H1 (cell line): ENCODE results near the gene OTOP1. TPM values are rescaled to one million over a fixed set of nuclear protein-coding genes. Genes with fewer than 3 reads are reported as not detected.

Source experiments
- CTCF ChIA-PET: fragments of 300-600 bp; sonication (Branson Sonifier 250); formaldehyde crosslinking; loops from one replicate; lab custom pipeline; 2021; ENCODE audit not compliant: partially characterized antibody; lab: Charles Lee
- POLR2A ChIA-PET: fragments of 300-600 bp; sonication (Branson Sonifier 250); formaldehyde crosslinking; loops from one replicate; lab custom pipeline; 2021; ENCODE audit warnings: inconsistent platforms; ENCODE audit not compliant: partially characterized antibody; lab: Charles Lee
- DNase-seq, 2 experiments: peaks; one replicate each; pipeline versions ENCODE4 v3.0.0 to v3.0.0-alpha.2; 2010 to 2022; ENCODE audit warnings: low spot score in 2 of 2, low read depth in 1 of 2, mixed read lengths in 1 of 2
- FAIRE-seq: peaks from 2 replicates; lab custom pipeline; 2011; peaks lifted over from hg19 to GRCh38; lab: Jason Lieb, UNC
- H2AFZ ChIP-seq: 2 replicates; pipeline ENCODE4 v1.8.1; 2012; ENCODE audit warnings: low read length, inconsistent platforms
- H2AK5ac ChIP-seq: 2 replicates; pipeline ENCODE4 v1.6.1; 2013; ENCODE audit warnings: low read depth, low read length
- H2BK120ac ChIP-seq: replicated peaks from 2 replicates; pipeline ENCODE3; 2013; ENCODE audit warnings: low read depth, low read length, inconsistent platforms
- H2BK12ac ChIP-seq: 2 replicates; pipeline ENCODE4 v1.6.1; 2013; ENCODE audit warnings: low read depth, low read length
- H2BK15ac ChIP-seq: 2 replicates; pipeline ENCODE4 v1.6.1; 2013; ENCODE audit warnings: low read length
- H2BK20ac ChIP-seq: 2 replicates; pipeline ENCODE4 v1.6.1; 2013; ENCODE audit warnings: low read length
- H2BK5ac ChIP-seq: 2 replicates; pipeline ENCODE4 v1.6.1; 2013; ENCODE audit warnings: low read depth, low read length
- H3K14ac ChIP-seq: 2 replicates; pipeline ENCODE4 v1.6.1; 2013; ENCODE audit warnings: inconsistent platforms; ENCODE audit not compliant: insufficient read length
- H3K18ac ChIP-seq: 2 replicates; pipeline ENCODE4 v1.6.1; 2013; ENCODE audit warnings: low read length; ENCODE audit errors: extremely low read depth
- H3K23ac ChIP-seq: 2 replicates; pipeline ENCODE4 v1.6.1; 2013; ENCODE audit warnings: inconsistent platforms; ENCODE audit not compliant: insufficient read length
- H3K23me2 ChIP-seq: 2 replicates; pipeline ENCODE4 v1.6.1; 2013; ENCODE audit warnings: low read depth, low read length
- H3K27ac ChIP-seq: 2 replicates; pipeline ENCODE4 v1.6.1; 2011; ENCODE audit warnings: low read depth, low read length, inconsistent platforms
- H3K27me3 ChIP-seq, 4 experiments: replicated peaks in 1 of 4; 1 replicate in 1 of 4; 2 replicates in 3 of 4; pipeline versions ENCODE4 v1.6.1 to v1.8.1; 2011 to 2013; ENCODE audit warnings: low read length in 3 of 4, mild to moderate bottlenecking in 3 of 4, inconsistent platforms in 2 of 4, mixed read lengths in 2 of 4, moderate library complexity in 1 of 4; ENCODE audit not compliant: control insufficient read depth in 3 of 4, insufficient read depth in 3 of 4; ENCODE audit errors: extremely low read depth in 1 of 4
- H3K36me3 ChIP-seq, 4 experiments: 2 replicates each; pipeline versions ENCODE4 v1.6.1 to v1.8.1; 2011 to 2013; ENCODE audit warnings: mild to moderate bottlenecking in 4 of 4, low read length in 3 of 4, moderate library complexity in 2 of 4, control low read depth in 1 of 4, inconsistent platforms in 1 of 4; ENCODE audit not compliant: insufficient read depth in 4 of 4, control insufficient read depth in 2 of 4
- H3K4ac ChIP-seq: replicated peaks from 2 replicates; pipeline ENCODE3; 2013; ENCODE audit warnings: low read length, low read depth, mixed read lengths, inconsistent platforms; ENCODE audit not compliant: insufficient read length
- H3K4me1 ChIP-seq, 4 experiments: replicated peaks in 1 of 4; 1 replicate in 1 of 4; 2 replicates in 3 of 4; pipeline versions ENCODE4 v1.6.1 to v1.8.1; 2011 to 2013; ENCODE audit warnings: low read length in 3 of 4, inconsistent platforms in 2 of 4, mixed read lengths in 1 of 4; ENCODE audit not compliant: insufficient read depth in 4 of 4, control insufficient read depth in 3 of 4
- H3K4me2 ChIP-seq, 2 experiments: 2 replicates each; pipeline versions ENCODE4 v1.6.1 to v1.8.1; 2011 to 2013; ENCODE audit warnings: low read depth in 2 of 2, low read length in 2 of 2, control low read depth in 1 of 2, inconsistent platforms in 1 of 2, mild to moderate bottlenecking in 1 of 2; ENCODE audit not compliant: insufficient read depth in 1 of 2
- H3K4me3 ChIP-seq, 4 experiments: fragments of 200-600, 300-600 bp in 1 of 4; sonication (generic), shearing (Covaris generic), sonication (Bioruptor Twin) in 1 of 4; 2 replicates each; pipeline versions ENCODE4 v1.5.1 to v1.8.1; 2011 to 2016; ENCODE audit warnings: low read length in 4 of 4, low read depth in 3 of 4, control low read depth in 2 of 4, inconsistent platforms in 2 of 4, mild to moderate bottlenecking in 2 of 4, mixed read lengths in 1 of 4, moderate library complexity in 1 of 4; ENCODE audit not compliant: insufficient read depth in 2 of 4; ENCODE audit errors: extremely low read depth in 1 of 4
- H3K56ac ChIP-seq: replicated peaks from 2 replicates; pipeline ENCODE3; 2013; ENCODE audit warnings: low read depth, mild to moderate bottlenecking, mixed read lengths, low read length, inconsistent platforms; ENCODE audit not compliant: insufficient read length
- H3K79me1 ChIP-seq: 2 replicates; pipeline ENCODE4 v1.6.1; 2013; ENCODE audit warnings: low read depth, low read length, control low read depth
- H3K79me2 ChIP-seq, 2 experiments: 2 replicates each; pipeline versions ENCODE4 v1.6.1 to v1.8.1; 2012 to 2013; ENCODE audit warnings: low read length in 2 of 2, mild to moderate bottlenecking in 2 of 2, inconsistent platforms in 1 of 2; ENCODE audit not compliant: insufficient read depth in 2 of 2, control insufficient read depth in 1 of 2
- H3K9ac ChIP-seq, 4 experiments: replicated peaks in 1 of 4; 1 replicate in 1 of 4; 2 replicates in 3 of 4; pipeline versions ENCODE4 v1.6.1 to v1.8.1; 2011 to 2013; ENCODE audit warnings: low read depth in 3 of 4, low read length in 3 of 4, control low read depth in 2 of 4, mild to moderate bottlenecking in 2 of 4, moderate library complexity in 2 of 4, inconsistent platforms in 1 of 4; ENCODE audit errors: extremely low read depth in 1 of 4
- H3K9me3 ChIP-seq, 2 experiments: 2 replicates each; pipeline versions ENCODE4 v1.6.1 to v1.8.1; 2012 to 2013; ENCODE audit warnings: mild to moderate bottlenecking in 2 of 2, moderate library complexity in 2 of 2, control low read depth in 1 of 2, inconsistent platforms in 1 of 2, low read depth in 1 of 2, low read length in 1 of 2, mixed read lengths in 1 of 2; ENCODE audit not compliant: insufficient read depth in 2 of 2
- H4K20me1 ChIP-seq, 2 experiments: replicated peaks in 1 of 2; 2 replicates each; pipeline versions ENCODE3 to v1.8.1; 2011 to 2013; ENCODE audit warnings: inconsistent platforms in 2 of 2, low read length in 2 of 2, mild to moderate bottlenecking in 1 of 2; ENCODE audit not compliant: insufficient read depth in 2 of 2, control insufficient read depth in 1 of 2
- H4K5ac ChIP-seq: 2 replicates; pipeline ENCODE4 v1.6.1; 2013; ENCODE audit warnings: low read length, low read depth, mixed read lengths, inconsistent platforms; ENCODE audit not compliant: insufficient read length
- H4K8ac ChIP-seq: 2 replicates; pipeline ENCODE4 v1.8.0; 2013; ENCODE audit warnings: mild to moderate bottlenecking, moderate library complexity, low read length, inconsistent platforms; ENCODE audit not compliant: insufficient read depth; ENCODE audit errors: extremely low read depth
- H4K91ac ChIP-seq: replicated peaks from 2 replicates; pipeline ENCODE3; 2013; ENCODE audit warnings: low read length, mixed read lengths, inconsistent platforms; ENCODE audit not compliant: insufficient read length
- ASH2L ChIP-seq: fragments of 200-600, 300-600 bp; sonication (generic); IDR thresholded peaks from one replicate; pipeline ENCODE4 v1.7.1; 2017; ENCODE audit warnings: low read length
- BACH1 ChIP-seq: IDR thresholded peaks from 2 replicates; pipeline ENCODE4 v1.6.1; 2012; ENCODE audit warnings: low read length, improper control_type of control experiment
- BRCA1 ChIP-seq: IDR thresholded peaks from 2 replicates; pipeline ENCODE4 v1.6.1; 2012; ENCODE audit warnings: low read depth, low read length, improper control_type of control experiment
- EZH2 ChIP-seq: fragments of 200-600 bp; sonication (generic); IDR thresholded peaks from 2 replicates; pipeline ENCODE4 v1.7.1; 2012; ENCODE audit warnings: low read depth, mild to moderate bottlenecking, moderate library complexity, low read length, inconsistent platforms; ENCODE audit not compliant: severe bottlenecking
- NRF1 ChIP-seq: IDR thresholded peaks from 2 replicates; pipeline ENCODE4 v1.6.1; 2011; ENCODE audit warnings: mild to moderate bottlenecking, low read depth, low read length, improper control_type of control experiment
- POLR2AphosphoS5 ChIP-seq: IDR thresholded peaks from 2 replicates; pipeline ENCODE4 v1.6.1; 2011; ENCODE audit warnings: low read depth, low read length
- POU5F1 ChIP-seq: IDR thresholded peaks from 2 replicates; pipeline ENCODE4 v1.6.1; 2011; ENCODE audit warnings: low read depth, mild to moderate bottlenecking, low read length, moderate library complexity
- SIN3A ChIP-seq, 2 experiments: IDR thresholded peaks in 1 of 2; conservative IDR thresholded peaks in 1 of 2; 2 replicates each; pipeline ENCODE4 v1.6.1; 2011 to 2012; ENCODE audit warnings: low read length in 2 of 2, improper control_type of control experiment in 1 of 2, low read depth in 1 of 2, mild to moderate bottlenecking in 1 of 2
- SP2 ChIP-seq: IDR thresholded peaks from 2 replicates; pipeline ENCODE4 v1.6.1; 2012; ENCODE audit warnings: mild to moderate bottlenecking, low read length, inconsistent platforms
- TBP ChIP-seq: IDR thresholded peaks from 2 replicates; pipeline ENCODE4 v1.6.1; 2011; ENCODE audit warnings: low read depth, low read length, improper control_type of control experiment
- TCF12 ChIP-seq: IDR thresholded peaks from 2 replicates; pipeline ENCODE4 v1.6.1; 2011; ENCODE audit warnings: low read depth, mild to moderate bottlenecking, low read length
- TEAD4 ChIP-seq: IDR thresholded peaks from 2 replicates; pipeline ENCODE4 v1.6.1; 2012; ENCODE audit warnings: low read depth, low read length, inconsistent platforms, mixed read lengths
- WGBS, 2 experiments: shearing (Covaris generic) in 1 of 2; methylation state at CpG; one replicate each; pipeline versions ENCODE4 v1.1.6 to v1.1.7; 2013 to 2015; ENCODE audit warnings: low lambda C conversion rate in 2 of 2, mixed read lengths in 2 of 2, inconsistent platforms in 1 of 2, low coverage in 1 of 2, missing lambda C conversion rate in 1 of 2; ENCODE audit not compliant: insufficient replicate concordance in 2 of 2, insufficient coverage in 1 of 2, insufficient read length in 1 of 2; ENCODE audit errors: extremely low coverage in 1 of 2, missing lambda C conversion rate in 1 of 2; 5-methylcytosine and 5-hydroxymethylcytosine counted together
- polyA plus RNA-seq, 7 experiments: library from polyadenylated mRNA; depleted of rRNA in 3 of 7; stranded (reverse) in 5 of 7; unstranded in 2 of 7; fragments of >200 nt in 5 of 7; fragments of 200-250 nt in 2 of 7; gene quantifications; 1 replicate in 5 of 7; 2 replicates in 1 of 7; 4 replicates in 1 of 7; pipeline versions ENCODE4 v1.2.1 to v1.2.3, GENCODE V29; 2011 to 2013; ENCODE audit warnings: missing spikeins in 2 of 7, mixed read lengths in 2 of 7
- total RNA-seq: library from RNA; stranded (reverse); fragmentation: NEBNext Ultra II Directional; extraction: Animal tissue kit (Norgen Biotek cat#: 25700); gene quantifications from 2 replicates; pipeline ENCODE4 v1.2.1, GENCODE V29; 2021
- TF ChIP-seq, protein P1 (sequence below), 3 experiments: IDR thresholded peaks; 1 replicate in 2 of 3; 2 replicates in 1 of 3; pipeline versions ENCODE4 v1.5.1 to v1.6.1; 2011; ENCODE audit warnings: low read length in 3 of 3, mild to moderate bottlenecking in 3 of 3, inconsistent platforms in 2 of 3, low read depth in 1 of 3, moderate library complexity in 1 of 3; ENCODE audit not compliant: insufficient read depth in 1 of 3; ENCODE audit errors: control extremely low read depth in 1 of 3

Gene OTOP1
- total and polyA plus RNA-seq, 2 of the 8 experiments (the other 6 are each of a cell fraction or from before 2014, with no cell fraction given), result not detected

GRCh38 chr4:4254666-4255065 is 27.9 kb upstream of the OTOP1 start:
- Histone ChIP-seq H3K56ac (no peak overlapping the region), H3K4me2 (no peak overlapping the region), H3K36me3 (no peaks in the 10 kb centered on the region), H3K79me1 (no peaks in the 10 kb centered on the region), H3K23ac (no peak overlapping the region), H4K91ac (no peak overlapping the region), H4K20me1 (no peaks in the 10 kb centered on the region), H3K9me3 (no peaks in the 10 kb centered on the region), H2BK120ac (no peak overlapping the region), H3K4ac (no peak overlapping the region), H3K27me3 (peaks cover 0 to 6% (median 0%) of the 10 kb centered on the region in 4 experiments; a peak in 1 of 7 replicates), H2BK12ac (no peak overlapping the region), H3K79me2 (no peaks in the 10 kb centered on the region), H2BK20ac (no peak overlapping the region), H3K4me3 (no peak overlapping the region), H4K8ac (no peak overlapping the region), H3K4me1 (no peaks in the 10 kb centered on the region), H3K27ac (no peak overlapping the region), H2BK5ac (no peak overlapping the region), H3K23me2 (no peaks in the 10 kb centered on the region), H3K14ac (no peak overlapping the region), H3K18ac (no peak overlapping the region), H2BK15ac (no peak overlapping the region), H2AFZ (no peak overlapping the region), H2AK5ac (no peak overlapping the region), H3K9ac (no peak overlapping the region), H4K5ac (no peak overlapping the region)
- no peak for FAIRE-seq
- POLR2A ChIA-PET, result no interaction called here
- DNase-seq, result no peak
- 84% methylated on average over 6 of the region's 6 CpGs; no CpG with 5 or more reads in 1 of the 2 experiments for WGBS, 2 experiments
- CTCF ChIA-PET, result interaction anchor here (1.0 to 2.0 kb wide), 4 partner anchors 20 to 130 kb away, joined by 3 to 6 read pairs (median 4); no protein-coding TSS in a partner anchor
- TF ChIP-seq POLR2AphosphoS5, result no peak
- TF ChIP-seq NRF1, result no peak
- no peak for TF ChIP-seq BACH1
- no peak for TF ChIP-seq TEAD4
- TF ChIP-seq, protein P1, sequence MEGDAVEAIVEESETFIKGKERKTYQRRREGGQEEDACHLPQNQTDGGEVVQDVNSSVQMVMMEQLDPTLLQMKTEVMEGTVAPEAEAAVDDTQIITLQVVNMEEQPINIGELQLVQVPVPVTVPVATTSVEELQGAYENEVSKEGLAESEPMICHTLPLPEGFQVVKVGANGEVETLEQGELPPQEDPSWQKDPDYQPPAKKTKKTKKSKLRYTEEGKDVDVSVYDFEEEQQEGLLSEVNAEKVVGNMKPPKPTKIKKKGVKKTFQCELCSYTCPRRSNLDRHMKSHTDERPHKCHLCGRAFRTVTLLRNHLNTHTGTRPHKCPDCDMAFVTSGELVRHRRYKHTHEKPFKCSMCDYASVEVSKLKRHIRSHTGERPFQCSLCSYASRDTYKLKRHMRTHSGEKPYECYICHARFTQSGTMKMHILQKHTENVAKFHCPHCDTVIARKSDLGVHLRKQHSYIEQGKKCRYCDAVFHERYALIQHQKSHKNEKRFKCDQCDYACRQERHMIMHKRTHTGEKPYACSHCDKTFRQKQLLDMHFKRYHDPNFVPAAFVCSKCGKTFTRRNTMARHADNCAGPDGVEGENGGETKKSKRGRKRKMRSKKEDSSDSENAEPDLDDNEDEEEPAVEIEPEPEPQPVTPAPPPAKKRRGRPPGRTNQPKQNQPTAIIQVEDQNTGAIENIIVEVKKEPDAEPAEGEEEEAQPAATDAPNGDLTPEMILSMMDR (IDR thresholded peaks at IDR 0.05; ENCODE audit: control extremely low read depth in 1 of 3, insufficient read depth in 1 of 3, low read depth in 1 of 3, low read length in 3 of 3), result no peak
- TF ChIP-seq POU5F1, result no peak
- TF ChIP-seq SP2, result no peak
- TF ChIP-seq TBP, result no peak
- no peak for TF ChIP-seq TCF12
- TF ChIP-seq BRCA1, result no peak
- no peak for TF ChIP-seq SIN3A (conservative IDR thresholded peaks at IDR 0.05 in 1 of 2, IDR thresholded peaks at IDR 0.05 in 1 of 2; ENCODE audit: low read depth in 1 of 2, low read length in 2 of 2)
- no peak for TF ChIP-seq ASH2L
- TF ChIP-seq EZH2, result no peak
